NAMALWA (cell line): ENCODE data around the gene C2orf15.
"Not testable (repeated sequence)": the region's sequence is repeated elsewhere in the genome, so short reads cannot be mapped to it uniquely, and the experiment has no call there.

Experiments used
- DNase-seq: peaks from one replicate; pipeline ENCODE4 v3.0.0-alpha.2; 2015; ENCODE audit warnings: low spot score

Gene C2orf15, protein sequence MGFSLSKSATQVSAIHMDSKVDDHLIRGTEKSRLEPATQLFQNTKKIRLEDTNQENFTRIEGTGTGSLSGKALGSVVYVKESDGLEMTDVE

DNA sequence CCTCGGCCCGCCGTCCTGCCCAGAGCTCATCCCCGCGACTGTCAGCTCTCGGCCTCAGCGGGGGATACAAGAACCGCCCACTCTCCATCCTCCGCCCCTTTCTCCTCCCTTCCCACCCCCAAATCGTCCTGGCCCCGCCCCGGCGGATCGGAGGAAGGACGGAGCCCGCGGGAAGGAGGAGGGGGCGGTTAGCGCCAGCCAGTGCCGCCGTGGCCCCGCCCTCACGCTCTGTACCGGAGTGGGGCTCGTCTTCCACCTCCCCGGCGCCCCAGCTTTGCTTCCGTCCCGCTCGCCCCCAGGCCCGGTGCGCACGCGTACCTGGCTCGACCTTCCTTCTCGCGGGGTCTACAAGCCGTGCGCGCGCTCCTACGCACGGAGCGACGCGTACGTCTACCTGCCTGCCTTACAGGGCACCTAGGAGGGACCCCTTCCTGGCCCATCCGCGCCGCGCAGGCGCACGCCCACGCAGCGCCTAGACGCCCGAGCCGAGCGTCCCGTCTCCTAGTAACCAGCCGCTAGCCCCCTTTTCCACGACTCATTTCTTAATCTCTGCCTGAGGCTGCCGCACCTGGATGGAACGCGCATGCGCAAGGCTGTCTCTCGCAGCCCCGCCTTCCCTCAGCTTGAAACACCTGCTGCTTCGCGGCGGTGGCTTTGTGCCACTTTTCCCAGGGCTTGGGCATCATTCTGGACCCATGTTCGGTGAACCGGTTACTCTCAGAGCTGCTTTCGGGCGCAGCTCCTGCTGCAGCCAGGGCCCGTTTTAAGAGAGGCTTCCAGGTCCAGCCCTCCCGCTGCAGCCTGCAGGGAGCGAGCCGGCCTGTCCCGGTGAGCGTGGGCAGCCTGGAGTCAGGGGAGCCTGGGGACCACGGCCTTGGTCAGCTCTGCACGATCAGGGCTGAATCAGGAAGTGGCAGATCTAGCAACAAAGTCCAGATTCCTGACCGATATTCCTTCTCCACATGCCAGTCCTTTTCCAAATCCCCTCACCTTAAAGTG, at the start of gene C2orf15:
Gene C2orf15, plus strand, starts transcription at position 598 of the 999 bp plus-strand sequence. CDS start 8,852 bp downstream, outside the sequence.
- peak; percentile 96 for DNase-seq

- no peak for DNase-seq
These were observed 44.8 kb upstream of the C2orf15 start for GRCh38 chr2:99096728-99097127.

DNA sequence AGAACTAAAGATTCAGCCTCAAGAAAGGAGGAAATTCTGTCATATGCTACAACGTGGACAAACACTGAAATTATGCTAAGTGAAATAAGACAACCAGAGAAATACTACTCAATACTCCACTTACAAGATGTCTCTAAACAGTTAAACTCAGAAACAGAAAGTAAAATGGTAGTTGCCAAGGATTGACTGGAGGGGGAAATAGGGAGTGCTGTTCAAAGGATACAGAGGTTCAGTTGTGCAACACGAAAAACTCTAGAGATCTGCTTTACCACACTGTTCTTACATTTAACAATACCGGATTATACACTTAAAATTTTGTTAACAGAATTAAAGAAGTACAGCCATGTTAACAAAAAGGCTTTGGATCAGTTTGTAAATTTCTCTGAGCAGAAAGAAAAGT, 39.8 kb upstream of the C2orf15 start:
- peak; percentile 11 for DNase-seq

DNA sequence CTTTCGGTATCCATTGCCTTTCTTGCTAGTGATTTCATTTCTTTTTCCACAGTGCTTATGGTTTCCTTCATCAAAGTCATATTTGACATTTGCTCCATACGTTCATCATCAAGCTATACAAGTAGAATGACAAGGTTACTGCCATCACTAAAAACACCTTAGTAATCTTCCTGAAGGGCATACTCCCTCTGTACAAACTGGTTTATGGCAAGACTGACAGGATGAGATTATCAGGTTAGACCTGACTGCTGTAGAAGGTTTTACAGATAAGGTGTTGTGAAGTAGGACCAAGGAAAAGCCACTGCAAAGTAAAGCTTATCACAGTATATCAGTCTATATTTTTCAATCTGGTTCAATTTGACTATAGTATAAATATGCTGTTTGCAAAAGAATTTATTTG, 37.5 kb upstream of the C2orf15 start:
- no peak for DNase-seq

- DNase-seq = no peak
These were observed 34.6 kb upstream of the C2orf15 start for GRCh38 chr2:99106913-99107312.

DNA sequence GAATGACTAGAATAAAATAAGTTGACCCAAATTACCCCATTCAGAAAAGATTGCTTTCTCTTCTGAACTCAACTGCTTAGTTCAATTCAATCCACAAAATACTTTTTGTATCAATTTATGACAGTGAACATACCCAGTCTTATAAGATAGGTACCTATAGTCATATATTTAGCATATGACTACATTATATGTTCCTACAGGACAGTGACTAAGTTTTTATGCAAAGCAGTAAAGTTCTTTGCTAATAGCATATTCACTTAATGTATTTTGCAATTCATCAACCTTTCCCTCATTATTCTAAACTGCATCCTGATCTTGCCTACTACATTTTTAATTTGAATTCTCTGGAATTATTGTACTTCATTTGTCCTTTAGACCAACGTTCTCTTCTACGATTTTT, 30.3 kb upstream of the C2orf15 start:
- no peak for DNase-seq

DNA sequence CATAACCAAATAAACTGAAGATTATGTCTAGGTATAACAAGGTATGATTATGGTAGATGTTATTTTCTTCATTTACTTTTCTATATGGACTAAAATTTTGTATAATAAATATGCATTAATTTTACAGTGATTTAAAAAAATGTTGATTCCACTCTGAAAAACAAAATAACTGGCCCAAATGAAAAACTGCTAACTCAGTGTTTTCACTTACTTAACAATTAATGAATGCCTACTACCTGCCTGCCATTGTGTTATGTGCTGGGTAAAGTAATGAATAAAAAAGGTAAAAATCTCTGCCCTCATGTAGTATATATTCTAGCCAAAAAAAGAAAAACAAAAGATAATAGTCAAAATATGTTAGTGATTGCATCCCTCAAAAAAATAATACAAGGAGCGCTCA, 29.6 kb upstream of the C2orf15 start:
- DNase-seq = no peak

GRCh38 chr2:99112617-99113016, 28.9 kb upstream of the C2orf15 start:
- no peak for DNase-seq

GRCh38 chr2:99127981-99128380, 13.5 kb upstream of the C2orf15 start:
- no peak for DNase-seq

- DNase-seq = not testable (repeated sequence)
These were observed 6.4 kb upstream of the C2orf15 start for GRCh38 chr2:99135044-99135556.

GRCh38 chr2:99139003-99139402, 2.5 kb upstream of the C2orf15 start:
- DNase-seq = no peak

- DNase-seq = no peak
These were observed 1.2 kb upstream of the C2orf15 start for GRCh38 chr2:99140056-99140859.

GRCh38 chr2:99140860-99141109, 722 bp upstream of the C2orf15 start:
- DNase-seq = no peak

DNA sequence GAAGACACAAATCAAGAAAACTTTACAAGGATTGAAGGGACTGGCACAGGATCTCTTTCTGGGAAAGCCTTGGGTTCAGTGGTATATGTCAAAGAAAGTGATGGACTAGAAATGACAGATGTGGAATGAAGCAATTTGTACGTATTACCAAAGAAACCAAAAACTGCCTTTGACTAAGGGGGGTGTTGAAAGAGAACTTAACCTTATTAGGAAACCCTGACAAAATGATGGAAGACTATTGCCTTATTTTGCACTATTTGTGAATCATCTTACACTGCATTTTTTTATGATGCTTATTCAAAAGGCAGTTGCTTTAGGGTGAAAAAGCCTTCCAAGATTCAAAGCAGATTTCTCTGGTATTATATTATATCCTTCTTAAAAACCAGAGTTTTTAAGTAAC, 9.2 kb downstream of the C2orf15 start:
- no peak for DNase-seq

DNA sequence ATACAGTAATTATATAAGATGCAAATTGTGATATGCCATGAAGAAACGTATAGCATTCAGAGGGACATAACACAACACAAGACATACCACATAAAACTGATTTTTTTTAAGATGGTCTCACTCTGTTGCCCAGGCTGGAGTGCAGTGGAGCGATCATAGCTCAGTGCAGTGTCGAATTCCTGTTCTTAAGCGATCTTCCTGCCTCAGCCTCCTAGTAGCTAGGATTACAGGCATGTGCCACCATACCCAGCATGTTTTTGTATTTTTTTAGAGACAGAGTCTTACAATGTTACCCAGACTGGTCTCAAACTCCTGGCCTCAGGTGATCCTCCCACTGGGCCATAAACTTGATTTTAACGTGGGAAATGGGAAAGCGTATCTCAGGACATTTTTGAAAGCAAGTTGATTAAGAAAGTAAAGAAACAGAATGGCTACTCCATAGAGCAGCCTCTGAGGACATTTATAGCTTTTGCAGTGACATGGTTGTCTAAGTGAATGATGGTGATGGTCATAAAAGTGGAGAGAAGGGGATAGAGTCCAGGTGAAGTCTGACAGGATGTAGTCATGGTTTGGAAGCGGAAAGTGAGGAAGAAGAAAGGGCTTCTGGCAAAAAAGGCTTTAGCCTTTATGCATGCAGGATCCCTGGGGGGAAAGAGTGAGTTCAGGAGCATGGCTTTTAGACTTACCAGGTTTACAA, 10.8 kb downstream of the C2orf15 start:
- DNase-seq = no peak

DNA sequence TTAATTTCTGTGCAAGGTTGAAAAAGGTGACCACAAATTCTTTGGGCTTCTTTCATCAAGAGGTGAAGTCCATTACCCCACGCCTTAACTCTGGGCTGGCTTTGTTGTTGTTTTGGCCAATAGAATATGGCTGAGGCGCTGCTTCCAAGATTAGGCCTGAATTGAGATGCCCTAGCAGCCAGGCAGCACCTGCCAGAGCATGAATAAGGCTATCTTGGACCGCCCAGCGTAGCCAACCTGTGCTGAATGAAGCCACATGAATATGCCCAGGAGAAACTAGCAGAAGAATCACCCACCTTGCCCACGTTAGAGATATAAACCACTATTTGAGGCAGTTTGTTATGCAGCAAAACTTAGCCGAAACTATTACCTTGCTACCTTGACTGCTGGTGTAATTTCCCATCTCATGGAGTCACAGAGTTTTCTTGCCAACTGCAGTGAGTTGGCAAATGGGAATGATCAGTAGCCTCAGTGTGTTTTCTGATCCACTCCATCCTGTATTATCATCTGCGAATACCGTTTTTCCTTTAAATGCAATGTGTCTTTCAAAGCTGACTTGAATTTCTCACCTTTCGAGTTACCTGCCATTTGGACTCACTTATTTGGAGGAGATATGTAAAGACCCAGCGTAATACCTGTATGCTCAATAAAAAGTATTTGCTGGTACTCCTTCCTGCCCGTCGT, 12.6 kb downstream of the C2orf15 start:
- peak; percentile 10 for DNase-seq

GRCh38 chr2:99154643-99155536, 13.4 kb downstream of the C2orf15 start, which contains the start of the genes LIPT1 and TSGA10:
TSS of gene LIPT1 (plus strand) at chr2:99154967. CDS start at chr2:99161958, 6,991 bp downstream.
TSS of gene TSGA10 (minus strand) at chr2:99154942. CDS start at chr2:99109439, 45,503 bp downstream.
- peak; percentile 95 for DNase-seq

DNA sequence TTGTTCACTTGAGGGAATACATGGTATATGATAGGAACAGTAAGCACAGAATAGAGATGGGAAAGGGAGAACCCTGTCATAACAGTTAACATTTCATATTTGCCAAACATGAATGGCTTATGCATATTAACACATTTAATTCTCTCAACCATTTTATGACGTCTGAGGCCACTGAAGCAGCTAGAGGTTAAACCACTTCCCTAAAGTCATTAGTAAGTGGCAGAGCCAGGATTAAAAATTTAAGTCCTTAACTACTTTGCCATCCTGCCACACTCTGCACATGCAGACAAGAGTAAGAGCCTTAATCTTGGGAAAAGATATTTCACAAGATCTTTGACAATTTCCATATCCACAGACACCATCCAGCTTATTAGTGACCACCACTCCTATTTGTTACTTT, 15.4 kb downstream of the C2orf15 start:
- DNase-seq = peak; percentile 46

- DNase-seq = no peak
These were observed 17.1 kb downstream of the C2orf15 start for GRCh38 chr2:99158599-99158998.

GRCh38 chr2:99159594-99159993, 18.1 kb downstream of the C2orf15 start:
- no peak for DNase-seq
